ENCODE data around the gene MED13L.

MED13L gene

GRCh38 chr12:116171549-116171948 is 105.9 kb downstream of the MED13L start:
- TF ChIP-seq FOXP2 (optimal IDR thresholded peaks at IDR 0.05; ENCODE audit: borderline replicate concordance, extremely low read depth, extremely low read length, insufficient read depth) = no peak
- TF ChIP-seq POLR2AphosphoS5 (IDR thresholded peaks at IDR 0.05; ENCODE audit: low read depth, low read length) = no peak
- no peak for TF ChIP-seq TAF1 (IDR thresholded peaks at IDR 0.05; ENCODE audit: borderline replicate concordance, insufficient read depth, low read length)
- no peak for TF ChIP-seq SIN3A (IDR thresholded peaks at IDR 0.05; ENCODE audit: borderline replicate concordance, insufficient read depth, low read length)
- no peak for TF ChIP-seq REST (IDR thresholded peaks at IDR 0.05; ENCODE audit: insufficient read depth in 1 of 2, low read depth in 2 of 2, low read length in 2 of 2)

- TF ChIP-seq TAF1 (IDR thresholded peaks at IDR 0.05; ENCODE audit: borderline replicate concordance, insufficient read depth, low read length) (no peak), REST (IDR thresholded peaks at IDR 0.05; ENCODE audit: insufficient read depth in 1 of 2, low read depth in 2 of 2, low read length in 2 of 2) (no peak)
These were observed 108.4 kb downstream of the MED13L start for GRCh38 chr12:116169071-116169470.

- TF ChIP-seq POLR2AphosphoS5 (IDR thresholded peaks at IDR 0.05; ENCODE audit: low read depth, low read length) (no peak), SIN3A (IDR thresholded peaks at IDR 0.05; ENCODE audit: borderline replicate concordance, insufficient read depth, low read length) (no peak), REST (IDR thresholded peaks at IDR 0.05; ENCODE audit: insufficient read depth in 1 of 2, low read depth in 2 of 2, low read length in 2 of 2) (no peak), FOXP2 (optimal IDR thresholded peaks at IDR 0.05; ENCODE audit: borderline replicate concordance, extremely low read depth, extremely low read length, insufficient read depth) (no peak), TAF1 (IDR thresholded peaks at IDR 0.05; ENCODE audit: borderline replicate concordance, insufficient read depth, low read length) (no peak)
These were observed 111.2 kb downstream of the MED13L start for GRCh38 chr12:116166306-116166705.

GRCh38 chr12:116165036-116165425 is 112.5 kb downstream of the MED13L start:
- TF ChIP-seq SIN3A (IDR thresholded peaks at IDR 0.05; ENCODE audit: borderline replicate concordance, insufficient read depth, low read length) (no peak), POLR2AphosphoS5 (IDR thresholded peaks at IDR 0.05; ENCODE audit: low read depth, low read length) (no peak), TAF1 (IDR thresholded peaks at IDR 0.05; ENCODE audit: borderline replicate concordance, insufficient read depth, low read length) (no peak), REST (IDR thresholded peaks at IDR 0.05; ENCODE audit: insufficient read depth in 1 of 2, low read depth in 2 of 2, low read length in 2 of 2) (no peak), FOXP2 (optimal IDR thresholded peaks at IDR 0.05; ENCODE audit: borderline replicate concordance, extremely low read depth, extremely low read length, insufficient read depth) (no peak)

Measured in PFSK-1 (cell line).